ENCODE data around the gene OASL.

The OASL gene

GRCh38 chr12:121038861-121039668 lies at the start of gene OASL:
TSS of gene OASL (minus strand) at chr12:121039246. CDS start at chr12:121038971, 275 bp downstream.
- no peak within 1 kb of the TSS for H3K27ac ChIP-seq
- TF ChIP-seq, protein P1, sequence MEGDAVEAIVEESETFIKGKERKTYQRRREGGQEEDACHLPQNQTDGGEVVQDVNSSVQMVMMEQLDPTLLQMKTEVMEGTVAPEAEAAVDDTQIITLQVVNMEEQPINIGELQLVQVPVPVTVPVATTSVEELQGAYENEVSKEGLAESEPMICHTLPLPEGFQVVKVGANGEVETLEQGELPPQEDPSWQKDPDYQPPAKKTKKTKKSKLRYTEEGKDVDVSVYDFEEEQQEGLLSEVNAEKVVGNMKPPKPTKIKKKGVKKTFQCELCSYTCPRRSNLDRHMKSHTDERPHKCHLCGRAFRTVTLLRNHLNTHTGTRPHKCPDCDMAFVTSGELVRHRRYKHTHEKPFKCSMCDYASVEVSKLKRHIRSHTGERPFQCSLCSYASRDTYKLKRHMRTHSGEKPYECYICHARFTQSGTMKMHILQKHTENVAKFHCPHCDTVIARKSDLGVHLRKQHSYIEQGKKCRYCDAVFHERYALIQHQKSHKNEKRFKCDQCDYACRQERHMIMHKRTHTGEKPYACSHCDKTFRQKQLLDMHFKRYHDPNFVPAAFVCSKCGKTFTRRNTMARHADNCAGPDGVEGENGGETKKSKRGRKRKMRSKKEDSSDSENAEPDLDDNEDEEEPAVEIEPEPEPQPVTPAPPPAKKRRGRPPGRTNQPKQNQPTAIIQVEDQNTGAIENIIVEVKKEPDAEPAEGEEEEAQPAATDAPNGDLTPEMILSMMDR (IDR thresholded peaks at IDR 0.05): no peak
- no peak for TF ChIP-seq ZFX (IDR thresholded peaks at IDR 0.05; ENCODE audit: borderline replicate concordance)

GRCh38 chr12:121088195-121088585 lies 49.1 kb upstream of the OASL start:
- no peak overlapping the region for H3K27ac ChIP-seq
- TF ChIP-seq, protein P1 (IDR thresholded peaks at IDR 0.05): no peak
- TF ChIP-seq ZFX (IDR thresholded peaks at IDR 0.05; ENCODE audit: borderline replicate concordance): no peak

DNA sequence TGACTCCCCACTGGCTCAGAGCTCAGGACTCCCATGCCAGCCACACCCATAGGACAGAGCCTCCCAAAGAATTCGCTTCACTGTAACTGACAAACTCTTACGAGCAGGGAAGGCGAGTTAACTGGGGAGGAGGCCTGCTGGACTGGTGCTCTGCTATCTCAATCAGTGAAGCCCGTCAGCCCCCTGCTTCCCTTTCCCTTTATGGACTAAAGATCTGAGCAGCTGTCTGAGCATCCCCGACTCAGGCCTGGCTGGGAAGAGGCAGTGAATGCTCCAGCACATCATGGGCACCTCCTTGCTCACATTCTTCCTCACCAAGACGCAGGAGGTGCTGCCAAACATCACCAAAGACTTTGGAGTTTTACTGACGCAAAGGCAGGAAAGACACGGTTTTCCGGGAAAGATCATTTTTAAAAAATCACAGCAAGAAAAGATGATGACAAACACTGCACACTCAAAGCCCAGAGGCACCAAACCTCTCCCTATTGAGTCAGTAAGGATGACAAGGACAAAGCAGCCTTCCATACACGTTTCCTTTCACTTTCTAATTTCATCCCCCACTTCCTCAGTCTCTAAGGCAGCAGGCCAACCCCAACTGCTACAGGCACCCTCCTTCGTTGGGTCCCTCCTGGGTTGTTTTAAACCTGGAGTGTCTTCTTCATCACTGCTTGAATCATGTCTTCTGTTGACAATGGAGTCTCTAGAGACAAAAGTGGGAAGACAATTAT lies 48.6 kb upstream of the OASL start:
- no peak overlapping the region for H3K27ac ChIP-seq
- TF ChIP-seq ZFX (IDR thresholded peaks at IDR 0.05; ENCODE audit: borderline replicate concordance): no peak
- TF ChIP-seq, protein P1 (IDR thresholded peaks at IDR 0.05): no peak

DNA sequence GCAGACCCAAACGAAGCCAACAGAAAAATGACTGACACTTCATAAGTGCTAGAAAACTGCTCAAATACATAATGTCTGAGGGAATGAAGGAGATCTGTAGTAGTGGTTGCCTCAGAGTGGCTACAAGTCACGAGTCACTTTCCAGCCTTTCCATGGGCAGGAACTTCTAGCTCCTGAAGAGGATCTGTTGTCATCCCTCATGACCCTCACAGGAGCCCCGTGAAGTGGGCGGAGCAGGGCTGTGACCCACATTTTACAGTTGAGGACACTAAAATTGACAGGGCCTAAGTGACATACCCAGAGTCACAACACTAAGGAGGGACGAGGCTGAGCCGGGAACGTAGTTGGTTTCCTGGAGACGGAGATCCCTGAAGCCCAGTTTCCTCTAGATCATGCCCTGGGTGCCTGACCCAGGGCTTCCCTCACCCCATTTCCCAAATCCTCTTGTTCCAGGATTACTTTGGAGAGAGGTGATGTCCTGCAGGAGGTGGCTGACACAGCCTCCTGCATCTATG lies 47.8 kb upstream of the OASL start:
- TF ChIP-seq, protein P1 (IDR thresholded peaks at IDR 0.05): no peak
- TF ChIP-seq ZFX (IDR thresholded peaks at IDR 0.05; ENCODE audit: borderline replicate concordance): no peak
- H3K27ac ChIP-seq: no peak overlapping the region

GRCh38 chr12:121085506-121086353 lies 46.7 kb upstream of the OASL start:
- H3K27ac ChIP-seq: no peak overlapping the region
- no peak for TF ChIP-seq ZFX (IDR thresholded peaks at IDR 0.05; ENCODE audit: borderline replicate concordance)
- TF ChIP-seq, protein P1 (IDR thresholded peaks at IDR 0.05): no peak

DNA sequence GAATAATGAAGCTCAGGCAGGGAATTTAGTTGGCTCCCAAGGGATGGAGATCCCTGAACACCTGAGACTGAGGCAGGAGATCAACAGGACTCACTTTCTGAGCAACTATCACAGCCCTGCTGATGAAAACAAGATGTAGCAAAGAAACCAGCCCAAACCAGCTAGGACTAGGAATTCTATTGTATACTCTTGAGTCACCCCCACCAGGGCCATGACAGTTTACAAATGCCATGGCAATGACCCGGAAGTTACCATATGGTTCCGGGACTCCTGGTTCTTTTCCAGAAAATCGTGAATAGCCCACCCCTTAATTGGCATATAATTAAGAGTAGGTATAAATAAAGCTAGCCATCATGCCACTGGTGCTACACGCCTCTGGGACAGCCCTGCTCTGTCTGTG lies 46.0 kb upstream of the OASL start:
- no peak overlapping the region for H3K27ac ChIP-seq
- TF ChIP-seq ZFX (IDR thresholded peaks at IDR 0.05; ENCODE audit: borderline replicate concordance): no peak
- TF ChIP-seq, protein P1 (IDR thresholded peaks at IDR 0.05): no peak

Data from 22Rv1 (cell line).